ENCODE results near the gene SLC9A8.

DNA sequence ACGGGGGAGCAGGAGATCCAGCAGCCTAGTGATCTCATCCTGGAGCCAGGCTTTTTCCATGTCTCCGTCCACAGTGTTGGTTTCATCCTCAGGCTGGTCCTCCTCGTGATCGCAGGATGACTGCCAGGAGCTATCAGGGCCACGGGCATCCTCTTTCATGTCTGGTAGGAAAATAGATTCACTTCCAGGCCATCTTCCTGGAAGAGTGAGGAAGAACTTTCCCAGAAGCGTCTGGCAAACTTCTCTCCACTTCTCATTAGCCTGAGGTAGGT is 15.3 kb upstream of the SLC9A8 start:
- TF ChIP-seq, protein P1, sequence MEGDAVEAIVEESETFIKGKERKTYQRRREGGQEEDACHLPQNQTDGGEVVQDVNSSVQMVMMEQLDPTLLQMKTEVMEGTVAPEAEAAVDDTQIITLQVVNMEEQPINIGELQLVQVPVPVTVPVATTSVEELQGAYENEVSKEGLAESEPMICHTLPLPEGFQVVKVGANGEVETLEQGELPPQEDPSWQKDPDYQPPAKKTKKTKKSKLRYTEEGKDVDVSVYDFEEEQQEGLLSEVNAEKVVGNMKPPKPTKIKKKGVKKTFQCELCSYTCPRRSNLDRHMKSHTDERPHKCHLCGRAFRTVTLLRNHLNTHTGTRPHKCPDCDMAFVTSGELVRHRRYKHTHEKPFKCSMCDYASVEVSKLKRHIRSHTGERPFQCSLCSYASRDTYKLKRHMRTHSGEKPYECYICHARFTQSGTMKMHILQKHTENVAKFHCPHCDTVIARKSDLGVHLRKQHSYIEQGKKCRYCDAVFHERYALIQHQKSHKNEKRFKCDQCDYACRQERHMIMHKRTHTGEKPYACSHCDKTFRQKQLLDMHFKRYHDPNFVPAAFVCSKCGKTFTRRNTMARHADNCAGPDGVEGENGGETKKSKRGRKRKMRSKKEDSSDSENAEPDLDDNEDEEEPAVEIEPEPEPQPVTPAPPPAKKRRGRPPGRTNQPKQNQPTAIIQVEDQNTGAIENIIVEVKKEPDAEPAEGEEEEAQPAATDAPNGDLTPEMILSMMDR (IDR thresholded peaks at IDR 0.05; ENCODE audit: extremely low read depth in 1 of 2, insufficient read depth in 1 of 2, low read depth in 1 of 2, low read length in 2 of 2) = no peak
- TF ChIP-seq POLR2AphosphoS5 (IDR thresholded peaks at IDR 0.05; ENCODE audit: insufficient read depth, low read depth, low read length) = no peak
- no peak for TF ChIP-seq EZH2 (IDR thresholded peaks at IDR 0.05; ENCODE audit: borderline replicate concordance, low read depth, low read length, severe bottlenecking)

All from endothelial cell of umbilical vein (primary cell).